Liver (tissue), 9 donors: Measurements from ENCODE around the gene COX17. TPM values are rescaled to one million over a fixed set of nuclear protein-coding genes. Genes with fewer than 3 reads are reported as not detected.

ENCODE experiments used
- DNase-seq: peaks from one replicate; pipeline ENCODE4 v3.0.0-alpha.2; 2017; ENCODE audit warnings: low spot score
- H3K27ac ChIP-seq, 2 donors: one replicate each; pipeline ENCODE4 v1.7.0; 2013; ENCODE audit warnings: inconsistent platforms in 2 of 2, low read length in 2 of 2, control low read depth in 1 of 2, low read depth in 1 of 2, mild to moderate bottlenecking in 1 of 2
- H3K27me3 ChIP-seq, 4 donors: one replicate each; pipeline versions ENCODE4 v1.6.1 to v1.7.0; 2013; ENCODE audit warnings: low read length in 3 of 4, inconsistent platforms in 1 of 4, mild to moderate bottlenecking in 1 of 4, moderate library complexity in 1 of 4; ENCODE audit not compliant: control insufficient read depth in 4 of 4, insufficient read depth in 4 of 4
- H3K36me3 ChIP-seq, 4 donors: one replicate each; pipeline versions ENCODE4 v1.6.1 to v1.7.0; 2013; ENCODE audit warnings: low read length in 3 of 4, mild to moderate bottlenecking in 3 of 4, low read depth in 1 of 4, moderate library complexity in 1 of 4; ENCODE audit not compliant: control insufficient read depth in 4 of 4, insufficient read depth in 3 of 4
- H3K4me1 ChIP-seq, 4 donors: one replicate each; pipeline versions ENCODE4 v1.6.1 to v1.7.0; 2013; ENCODE audit warnings: low read length in 3 of 4, mild to moderate bottlenecking in 3 of 4, moderate library complexity in 1 of 4; ENCODE audit not compliant: control insufficient read depth in 4 of 4, insufficient read depth in 4 of 4
- H3K4me3 ChIP-seq, 3 donors: one replicate each; pipeline versions ENCODE4 v1.6.1 to v1.7.0; 2013; ENCODE audit warnings: low read length in 3 of 3, control low read depth in 1 of 3, low read depth in 1 of 3, mild to moderate bottlenecking in 1 of 3
- H3K9ac ChIP-seq, 2 donors: one replicate each; pipeline ENCODE4 v1.7.0; 2013; ENCODE audit warnings: low read length in 2 of 2, mild to moderate bottlenecking in 2 of 2, moderate library complexity in 2 of 2, control low read depth in 1 of 2, low read depth in 1 of 2
- H3K9me3 ChIP-seq, 4 donors: one replicate each; pipeline versions ENCODE4 v1.6.1 to v1.7.0; 2013; ENCODE audit warnings: low read length in 3 of 4; ENCODE audit not compliant: control insufficient read depth in 4 of 4
- EGR1 ChIP-seq, 2 donors: IDR thresholded peaks; 2 replicates each; pipeline ENCODE4 v1.6.1; 2016 to 2018; ENCODE audit warnings: antibody characterized with exemption in 2 of 2, low read depth in 2 of 2
- FOXA1 ChIP-seq: IDR thresholded peaks from 2 replicates; pipeline ENCODE4 v1.6.1; 2016; ENCODE audit warnings: antibody characterized with exemption
- FOXA2 ChIP-seq: IDR thresholded peaks from 2 replicates; pipeline ENCODE4 v1.6.1; 2016; ENCODE audit warnings: antibody characterized with exemption
- GABPA ChIP-seq, 2 donors: IDR thresholded peaks in 1 of 2; conservative IDR thresholded peaks in 1 of 2; 2 replicates each; pipeline ENCODE4 v1.6.1; 2016; ENCODE audit warnings: antibody characterized with exemption in 2 of 2, mild to moderate bottlenecking in 1 of 2, moderate library complexity in 1 of 2
- HNF4A ChIP-seq, 2 donors: conservative IDR thresholded peaks; 2 replicates each; pipeline ENCODE4 v1.6.1; 2016; ENCODE audit warnings: antibody characterized with exemption in 2 of 2, mild to moderate bottlenecking in 2 of 2
- HNF4G ChIP-seq: IDR thresholded peaks from 2 replicates; pipeline ENCODE4 v1.6.1; 2016; ENCODE audit warnings: antibody characterized with exemption
- JUND ChIP-seq, 2 donors: IDR thresholded peaks; 2 replicates each; pipeline ENCODE4 v1.6.1; 2016; ENCODE audit warnings: antibody characterized with exemption in 2 of 2
- NR2F2 ChIP-seq: IDR thresholded peaks from 2 replicates; pipeline ENCODE4 v1.6.1; 2016; ENCODE audit warnings: antibody characterized with exemption
- RAD21 ChIP-seq, 2 donors: IDR thresholded peaks; 2 replicates each; pipeline ENCODE4 v1.6.1; 2016; ENCODE audit warnings: antibody characterized with exemption in 2 of 2, mild to moderate bottlenecking in 2 of 2
- RXRA ChIP-seq, 2 donors: IDR thresholded peaks; 2 replicates each; pipeline ENCODE4 v1.6.1; 2017 to 2018; ENCODE audit warnings: antibody characterized with exemption in 2 of 2, mild to moderate bottlenecking in 1 of 2
- SP1 ChIP-seq: IDR thresholded peaks from 2 replicates; pipeline ENCODE4 v1.6.1; 2018; ENCODE audit warnings: antibody characterized with exemption, mild to moderate bottlenecking
- TAF1 ChIP-seq: conservative IDR thresholded peaks from 2 replicates; pipeline ENCODE4 v1.6.1; 2016; ENCODE audit warnings: antibody characterized with exemption, mild to moderate bottlenecking
- YY1 ChIP-seq: IDR thresholded peaks from 2 replicates; pipeline ENCODE4 v1.6.1; 2016; ENCODE audit warnings: antibody characterized with exemption, mild to moderate bottlenecking
- WGBS: extraction: QIAGEN DNeasy Blood & Tissue Kit; methylation state at CpG from one replicate; pipeline ENCODE4 v1.1.7; 2013; 5-methylcytosine and 5-hydroxymethylcytosine counted together
- polyA plus RNA-seq, 2 donors: library from polyadenylated mRNA; stranded (reverse) in 1 of 2; unstranded in 1 of 2; fragments of 200-250 nt in 1 of 2; fragments of >200 nt in 1 of 2; fragmentation: Nextera tagmentation in 1 of 2; extraction: Ambion mirVana in 1 of 2; gene quantifications; one replicate each; pipeline versions ENCODE4 v1.2.1 to v1.2.3, GENCODE V29; 2013 to 2015
- total RNA-seq, 2 donors: library from RNA; depleted of rRNA; stranded (reverse); fragments of >200 nt; gene quantifications; one replicate each; pipeline ENCODE4 v1.2.3, GENCODE V29; 2014
- TF ChIP-seq, protein P1 (sequence below): fragments of 150-350 bp; IDR thresholded peaks from 2 replicates; pipeline ENCODE4 v1.5.1; 2017; ENCODE audit warnings: improper control_type of control experiment, low read depth, low read length; ENCODE audit not compliant: missing input control
- TF ChIP-seq, protein P2 (sequence below): IDR thresholded peaks from 2 replicates; pipeline ENCODE4 v1.6.1; 2016; ENCODE audit warnings: antibody characterized with exemption
- TF ChIP-seq, protein P3 (sequence below): IDR thresholded peaks from 2 replicates; pipeline ENCODE4 v1.6.1; 2016; ENCODE audit warnings: antibody characterized with exemption
- TF ChIP-seq, protein P4 (sequence below): IDR thresholded peaks from 2 replicates; pipeline ENCODE4 v1.6.1; 2016; ENCODE audit warnings: antibody characterized with exemption
- TF ChIP-seq, protein P5 (sequence below): IDR thresholded peaks from 2 replicates; pipeline ENCODE4 v1.6.1; 2016; ENCODE audit warnings: antibody characterized with exemption, mild to moderate bottlenecking
- donor health status: healthy.
- donor health status: healthy.
- donor health status: healthy.
- donor health status: healthy.
- donor health status: healthy.

COX17 gene
- total and polyA plus RNA-seq, 4 donors = 10.3 to 164 (median 49.0) TPM

DNA sequence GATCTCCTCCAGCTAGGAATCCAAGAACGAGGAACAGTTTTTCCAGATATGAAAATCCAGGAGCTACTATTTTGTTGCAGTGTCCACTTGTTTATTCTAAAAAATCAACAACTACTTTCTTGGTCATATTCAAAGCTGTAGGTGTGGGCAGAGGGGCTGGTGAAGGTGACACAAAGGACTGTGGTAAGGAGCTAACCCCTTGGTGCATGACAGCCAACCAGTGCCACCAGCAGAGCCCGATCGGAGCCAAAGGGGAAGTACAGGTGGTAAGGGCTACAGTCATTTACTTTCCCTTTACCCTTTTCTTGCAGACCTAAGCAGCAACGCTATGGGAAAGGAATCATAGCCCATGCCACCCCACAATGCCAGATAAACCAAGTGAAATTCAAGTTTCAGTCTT, 48.8 kb downstream of the COX17 start:
- H3K4me3 ChIP-seq = no peak overlapping the region
- TF ChIP-seq, protein P1, sequence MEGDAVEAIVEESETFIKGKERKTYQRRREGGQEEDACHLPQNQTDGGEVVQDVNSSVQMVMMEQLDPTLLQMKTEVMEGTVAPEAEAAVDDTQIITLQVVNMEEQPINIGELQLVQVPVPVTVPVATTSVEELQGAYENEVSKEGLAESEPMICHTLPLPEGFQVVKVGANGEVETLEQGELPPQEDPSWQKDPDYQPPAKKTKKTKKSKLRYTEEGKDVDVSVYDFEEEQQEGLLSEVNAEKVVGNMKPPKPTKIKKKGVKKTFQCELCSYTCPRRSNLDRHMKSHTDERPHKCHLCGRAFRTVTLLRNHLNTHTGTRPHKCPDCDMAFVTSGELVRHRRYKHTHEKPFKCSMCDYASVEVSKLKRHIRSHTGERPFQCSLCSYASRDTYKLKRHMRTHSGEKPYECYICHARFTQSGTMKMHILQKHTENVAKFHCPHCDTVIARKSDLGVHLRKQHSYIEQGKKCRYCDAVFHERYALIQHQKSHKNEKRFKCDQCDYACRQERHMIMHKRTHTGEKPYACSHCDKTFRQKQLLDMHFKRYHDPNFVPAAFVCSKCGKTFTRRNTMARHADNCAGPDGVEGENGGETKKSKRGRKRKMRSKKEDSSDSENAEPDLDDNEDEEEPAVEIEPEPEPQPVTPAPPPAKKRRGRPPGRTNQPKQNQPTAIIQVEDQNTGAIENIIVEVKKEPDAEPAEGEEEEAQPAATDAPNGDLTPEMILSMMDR = no peak
- TF ChIP-seq, protein P2, sequence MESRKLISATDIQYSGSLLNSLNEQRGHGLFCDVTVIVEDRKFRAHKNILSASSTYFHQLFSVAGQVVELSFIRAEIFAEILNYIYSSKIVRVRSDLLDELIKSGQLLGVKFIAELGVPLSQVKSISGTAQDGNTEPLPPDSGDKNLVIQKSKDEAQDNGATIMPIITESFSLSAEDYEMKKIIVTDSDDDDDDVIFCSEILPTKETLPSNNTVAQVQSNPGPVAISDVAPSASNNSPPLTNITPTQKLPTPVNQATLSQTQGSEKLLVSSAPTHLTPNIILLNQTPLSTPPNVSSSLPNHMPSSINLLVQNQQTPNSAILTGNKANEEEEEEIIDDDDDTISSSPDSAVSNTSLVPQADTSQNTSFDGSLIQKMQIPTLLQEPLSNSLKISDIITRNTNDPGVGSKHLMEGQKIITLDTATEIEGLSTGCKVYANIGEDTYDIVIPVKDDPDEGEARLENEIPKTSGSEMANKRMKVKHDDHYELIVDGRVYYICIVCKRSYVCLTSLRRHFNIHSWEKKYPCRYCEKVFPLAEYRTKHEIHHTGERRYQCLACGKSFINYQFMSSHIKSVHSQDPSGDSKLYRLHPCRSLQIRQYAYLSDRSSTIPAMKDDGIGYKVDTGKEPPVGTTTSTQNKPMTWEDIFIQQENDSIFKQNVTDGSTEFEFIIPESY = no peak
- TF ChIP-seq RAD21 (IDR thresholded peaks at IDR 0.05) (no peak), FOXA1 (no peak), YY1 (no peak), RXRA (IDR thresholded peaks at IDR 0.05) (no peak), HNF4G (no peak), SP1 (no peak)
- TF ChIP-seq, protein P3, sequence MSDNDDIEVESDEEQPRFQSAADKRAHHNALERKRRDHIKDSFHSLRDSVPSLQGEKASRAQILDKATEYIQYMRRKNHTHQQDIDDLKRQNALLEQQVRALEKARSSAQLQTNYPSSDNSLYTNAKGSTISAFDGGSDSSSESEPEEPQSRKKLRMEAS = no peak
- H3K27me3 ChIP-seq = no peaks in the 10 kb centered on the region
- no peak for DNase-seq
- no peak overlapping the region for H3K27ac ChIP-seq
- peaks cover 0 to 3% (median 0%) of the 10 kb centered on the region in 4 donors for H3K36me3 ChIP-seq
- no peaks in the 10 kb centered on the region for H3K4me1 ChIP-seq
- no peak overlapping the region for H3K9ac ChIP-seq
- WGBS = 88% methylated on average over 4 of the region's 4 CpGs
- no peaks in the 10 kb centered on the region for H3K9me3 ChIP-seq

DNA sequence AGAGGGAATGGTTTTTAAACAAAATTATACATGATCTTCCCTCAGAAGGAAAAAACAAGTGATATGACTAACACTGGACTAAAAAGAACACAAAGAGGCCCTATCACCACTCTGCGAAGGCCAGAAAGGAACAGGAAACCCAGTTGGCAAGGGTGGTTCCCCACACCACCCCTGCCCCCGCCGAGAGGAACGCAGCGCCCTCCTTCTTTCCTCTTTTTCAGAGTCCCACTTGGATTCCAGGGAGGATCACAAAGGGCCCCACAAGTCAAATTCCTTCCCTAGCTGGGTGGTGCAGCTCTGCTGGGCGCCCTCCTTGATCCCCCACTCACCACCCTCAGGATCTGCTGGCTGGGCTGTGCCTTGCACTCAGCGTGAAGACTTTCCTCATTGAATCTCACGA, 49.7 kb downstream of the COX17 start:
- DNase-seq = no peak
- WGBS = 79% methylated on average over 8 of the region's 8 CpGs
- Histone ChIP-seq H3K4me3 (no peak overlapping the region), H3K9me3 (no peaks in the 10 kb centered on the region), H3K9ac (no peak overlapping the region), H3K4me1 (no peaks in the 10 kb centered on the region), H3K36me3 (peaks cover 0 to 3% (median 0%) of the 10 kb centered on the region in 4 donors), H3K27me3 (no peaks in the 10 kb centered on the region), H3K27ac (no peak overlapping the region)
- TF ChIP-seq, protein P2 = no peak
- TF ChIP-seq YY1 (no peak), TAF1 (no peak), FOXA2 (no peak), NR2F2 (no peak), FOXA1 (no peak), GABPA (IDR thresholded peaks at IDR 0.05 in 1 of 2, conservative IDR thresholded peaks at IDR 0.05 in 1 of 2) (no peak), RAD21 (IDR thresholded peaks at IDR 0.05) (no peak), HNF4G (no peak), EGR1 (IDR thresholded peaks at IDR 0.05; ENCODE audit: low read depth in 2 of 2) (no peak), RXRA (IDR thresholded peaks at IDR 0.05) (no peak), JUND (IDR thresholded peaks at IDR 0.05) (no peak), HNF4A (conservative IDR thresholded peaks at IDR 0.05) (no peak), SP1 (no peak)
- TF ChIP-seq, protein P4, sequence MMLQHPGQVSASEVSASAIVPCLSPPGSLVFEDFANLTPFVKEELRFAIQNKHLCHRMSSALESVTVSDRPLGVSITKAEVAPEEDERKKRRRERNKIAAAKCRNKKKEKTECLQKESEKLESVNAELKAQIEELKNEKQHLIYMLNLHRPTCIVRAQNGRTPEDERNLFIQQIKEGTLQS = no peak
- TF ChIP-seq, protein P3 = no peak
- TF ChIP-seq, protein P1 = no peak
- TF ChIP-seq, protein P5, sequence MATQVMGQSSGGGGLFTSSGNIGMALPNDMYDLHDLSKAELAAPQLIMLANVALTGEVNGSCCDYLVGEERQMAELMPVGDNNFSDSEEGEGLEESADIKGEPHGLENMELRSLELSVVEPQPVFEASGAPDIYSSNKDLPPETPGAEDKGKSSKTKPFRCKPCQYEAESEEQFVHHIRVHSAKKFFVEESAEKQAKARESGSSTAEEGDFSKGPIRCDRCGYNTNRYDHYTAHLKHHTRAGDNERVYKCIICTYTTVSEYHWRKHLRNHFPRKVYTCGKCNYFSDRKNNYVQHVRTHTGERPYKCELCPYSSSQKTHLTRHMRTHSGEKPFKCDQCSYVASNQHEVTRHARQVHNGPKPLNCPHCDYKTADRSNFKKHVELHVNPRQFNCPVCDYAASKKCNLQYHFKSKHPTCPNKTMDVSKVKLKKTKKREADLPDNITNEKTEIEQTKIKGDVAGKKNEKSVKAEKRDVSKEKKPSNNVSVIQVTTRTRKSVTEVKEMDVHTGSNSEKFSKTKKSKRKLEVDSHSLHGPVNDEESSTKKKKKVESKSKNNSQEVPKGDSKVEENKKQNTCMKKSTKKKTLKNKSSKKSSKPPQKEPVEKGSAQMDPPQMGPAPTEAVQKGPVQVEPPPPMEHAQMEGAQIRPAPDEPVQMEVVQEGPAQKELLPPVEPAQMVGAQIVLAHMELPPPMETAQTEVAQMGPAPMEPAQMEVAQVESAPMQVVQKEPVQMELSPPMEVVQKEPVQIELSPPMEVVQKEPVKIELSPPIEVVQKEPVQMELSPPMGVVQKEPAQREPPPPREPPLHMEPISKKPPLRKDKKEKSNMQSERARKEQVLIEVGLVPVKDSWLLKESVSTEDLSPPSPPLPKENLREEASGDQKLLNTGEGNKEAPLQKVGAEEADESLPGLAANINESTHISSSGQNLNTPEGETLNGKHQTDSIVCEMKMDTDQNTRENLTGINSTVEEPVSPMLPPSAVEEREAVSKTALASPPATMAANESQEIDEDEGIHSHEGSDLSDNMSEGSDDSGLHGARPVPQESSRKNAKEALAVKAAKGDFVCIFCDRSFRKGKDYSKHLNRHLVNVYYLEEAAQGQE = no peak
